IPS-15b (cell line): ENCODE measurements around the gene HSPA9.

Source experiments
- H3K27me3 ChIP-seq: one replicate; pipeline ENCODE4 v1.6.1; 2013; ENCODE audit warnings: low read length; ENCODE audit not compliant: control insufficient read depth, insufficient read depth
- H3K36me3 ChIP-seq: one replicate; pipeline ENCODE4 v1.6.1; 2013; ENCODE audit warnings: low read length; ENCODE audit not compliant: control insufficient read depth, insufficient read depth
- H3K4me1 ChIP-seq: one replicate; pipeline ENCODE4 v1.6.1; 2013; ENCODE audit warnings: mild to moderate bottlenecking, low read length; ENCODE audit not compliant: control insufficient read depth, insufficient read depth
- H3K4me3 ChIP-seq: one replicate; pipeline ENCODE4 v1.5.1; 2013; ENCODE audit warnings: low read depth, low read length
- H3K9ac ChIP-seq: one replicate; pipeline ENCODE4 v1.6.1; 2013; ENCODE audit warnings: low read depth, mild to moderate bottlenecking, low read length
- H3K9me3 ChIP-seq: one replicate; pipeline ENCODE4 v1.6.1; 2013; ENCODE audit warnings: mild to moderate bottlenecking, low read length; ENCODE audit not compliant: control insufficient read depth, insufficient read depth

The HSPA9 gene

GRCh38 chr5:138552657-138553056, 22.5 kb downstream of the HSPA9 start:
- H3K9me3 ChIP-seq, result no peaks in the 10 kb centered on the region
- no peak overlapping the region for H3K9ac ChIP-seq
- no peaks in the 10 kb centered on the region for H3K4me1 ChIP-seq
- no peaks in the 10 kb centered on the region for H3K27me3 ChIP-seq
- H3K4me3 ChIP-seq, result no peak overlapping the region
- peaks cover 30% of the 10 kb centered on the region for H3K36me3 ChIP-seq

DNA sequence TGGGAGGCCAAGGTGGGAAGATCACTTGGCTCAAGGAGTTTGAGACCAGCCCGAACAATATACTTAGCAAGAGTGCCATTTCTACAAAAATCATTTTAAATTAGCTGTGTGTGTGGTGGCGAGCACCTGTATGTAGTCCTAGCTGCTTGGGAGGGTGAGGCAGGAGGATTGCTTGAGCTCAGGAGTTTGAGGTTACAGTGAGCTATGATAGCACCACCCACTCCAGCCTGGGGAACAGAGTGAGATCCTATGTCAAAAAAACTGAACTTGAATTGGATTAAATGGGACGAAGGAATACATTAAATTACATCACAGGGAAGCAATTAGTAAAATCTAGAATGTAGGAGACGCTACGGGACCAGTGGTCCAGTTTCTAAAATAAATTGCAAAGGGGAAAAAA, 25.8 kb downstream of the HSPA9 start:
- Histone ChIP-seq H3K27me3 (no peaks in the 10 kb centered on the region), H3K36me3 (peaks cover 1% of the 10 kb centered on the region), H3K4me3 (no peak overlapping the region), H3K4me1 (peaks cover 3% of the 10 kb centered on the region), H3K9me3 (no peaks in the 10 kb centered on the region), H3K9ac (no peak overlapping the region)

GRCh38 chr5:138545919-138546562, 29.2 kb downstream of the HSPA9 start:
- peaks cover 4% of the 10 kb centered on the region for H3K4me1 ChIP-seq
- no peaks in the 10 kb centered on the region for H3K36me3 ChIP-seq
- H3K9ac ChIP-seq, result no peak overlapping the region
- no peaks in the 10 kb centered on the region for H3K27me3 ChIP-seq
- no peaks in the 10 kb centered on the region for H3K9me3 ChIP-seq
- H3K4me3 ChIP-seq, result peak overlapping the region; percentile 24

DNA sequence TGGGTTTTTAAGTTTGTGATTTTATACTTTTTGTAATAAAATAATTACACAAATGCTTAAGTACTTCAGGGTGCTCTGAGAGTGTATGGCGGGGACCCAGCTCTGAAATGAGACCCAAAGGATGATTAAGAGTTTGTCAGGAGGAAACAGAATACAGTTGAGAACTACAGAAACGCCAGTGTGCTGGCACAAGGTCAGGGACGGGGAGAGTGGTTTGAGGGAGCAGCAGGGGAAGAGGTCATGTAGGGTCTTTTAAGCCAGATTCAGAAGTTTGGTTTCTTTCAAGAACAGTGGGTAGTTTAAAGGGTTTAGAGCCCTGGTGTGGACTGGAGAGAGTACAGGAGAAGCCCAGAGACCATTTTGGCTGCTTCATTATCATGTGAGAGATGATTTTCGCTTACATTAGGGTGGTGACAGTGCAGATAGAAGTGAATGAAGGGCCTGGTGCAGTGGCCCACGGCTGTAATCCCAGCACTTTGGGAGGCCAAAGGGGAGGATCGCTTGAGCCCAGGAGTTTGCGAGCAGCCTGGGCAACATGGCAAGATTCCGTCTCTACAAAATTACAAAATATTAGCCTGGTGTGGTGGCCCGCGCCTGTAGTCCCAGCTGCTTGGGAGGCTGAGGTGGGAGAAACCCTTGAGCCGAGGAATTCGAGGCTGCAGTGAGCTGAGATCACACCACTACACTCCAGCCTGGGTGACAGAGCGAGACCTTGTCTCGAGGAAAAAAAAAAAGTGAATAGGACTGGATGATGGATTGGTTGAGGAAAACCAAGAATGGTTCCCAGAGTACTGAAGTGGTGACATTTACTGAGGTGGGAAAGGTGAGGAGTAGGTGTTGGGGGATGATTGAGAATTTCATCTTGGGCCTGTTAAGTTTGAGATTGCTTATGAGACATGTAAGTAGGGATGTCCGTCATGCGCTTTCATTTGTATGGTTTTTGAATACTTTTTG, 30.7 kb downstream of the HSPA9 start:
- H3K27me3 ChIP-seq, result no peaks in the 10 kb centered on the region
- H3K4me1 ChIP-seq, result peaks cover 8% of the 10 kb centered on the region
- H3K9ac ChIP-seq, result peak overlapping the region; percentile 90
- H3K36me3 ChIP-seq, result peaks cover under 1% of the 10 kb centered on the region
- peak overlapping the region; percentile 78 for H3K4me3 ChIP-seq
- H3K9me3 ChIP-seq, result no peaks in the 10 kb centered on the region

DNA sequence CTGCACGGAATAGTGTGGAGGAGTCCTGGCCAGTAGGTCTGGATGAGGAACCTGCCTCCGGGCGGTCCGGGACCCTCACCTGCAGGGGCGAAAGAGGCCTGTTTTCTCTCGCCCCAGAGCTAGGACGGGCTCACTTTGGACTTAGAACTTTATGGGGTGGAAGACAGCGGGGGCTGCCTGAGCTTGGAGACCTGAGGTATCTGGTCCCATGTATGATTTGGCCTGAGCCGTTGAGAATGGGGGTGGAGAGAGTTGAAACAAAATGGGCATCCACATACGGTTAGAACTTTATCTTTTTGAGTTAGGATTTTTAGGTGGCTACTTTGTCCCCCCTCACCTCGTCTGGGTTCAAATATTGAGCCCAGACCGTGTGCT, 31.5 kb downstream of the HSPA9 start:
- Histone ChIP-seq H3K4me3 (peak overlapping the region; percentile 78), H3K9ac (peak overlapping the region; percentile 90), H3K36me3 (peaks cover 3% of the 10 kb centered on the region), H3K27me3 (no peaks in the 10 kb centered on the region), H3K9me3 (no peaks in the 10 kb centered on the region), H3K4me1 (peaks cover 8% of the 10 kb centered on the region)

DNA sequence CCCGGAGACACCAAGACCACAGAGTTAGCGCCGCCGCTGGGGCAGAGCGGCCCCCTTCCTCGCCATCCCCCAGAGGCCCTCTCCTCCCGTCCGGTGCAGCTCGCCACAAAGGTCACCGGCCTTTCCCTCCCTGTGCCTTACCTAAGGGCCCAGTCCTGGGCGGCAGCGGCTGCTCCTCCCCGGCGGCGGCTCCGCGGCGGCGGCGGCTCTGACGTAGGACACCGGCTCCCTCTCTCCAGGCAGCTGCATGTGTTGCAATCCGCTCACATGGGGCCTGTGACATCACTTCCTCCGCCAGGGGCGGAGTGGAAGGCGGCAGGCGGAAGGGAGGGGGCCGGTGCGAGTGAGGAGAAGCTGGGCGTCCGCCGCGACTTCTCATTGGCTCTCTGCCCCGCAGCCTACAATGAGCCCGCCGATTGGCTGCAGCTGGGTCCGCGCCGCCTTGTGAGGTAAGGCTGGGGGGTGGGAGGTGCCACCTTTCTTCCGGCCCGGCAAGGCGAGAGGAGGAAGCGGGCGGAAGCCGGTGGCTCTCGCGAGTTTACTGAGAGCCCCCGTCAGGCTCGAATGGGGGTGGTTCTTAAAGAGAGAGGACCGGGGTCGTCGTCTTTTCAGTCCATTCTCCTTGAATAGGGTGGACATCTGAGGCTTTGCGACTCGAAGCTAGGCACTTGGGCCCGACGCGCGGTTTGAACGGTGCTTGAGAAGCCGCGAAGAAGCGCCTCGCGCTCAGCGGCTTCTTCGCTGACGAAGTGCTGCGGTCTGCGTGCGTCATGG, 32.1 kb downstream of the HSPA9 start, which contains the start of gene ETF1:
ETF1 (minus strand) TSS at position 281 of the 774 bp plus-strand sequence. CDS start 318 bp downstream, outside the sequence.
- no peaks in the 10 kb centered on the region for H3K27me3 ChIP-seq
- peak within 1 kb of the TSS; percentile 96 for H3K9ac ChIP-seq
- H3K9me3 ChIP-seq, result no peaks in the 10 kb centered on the region
- peaks cover 8% of the 10 kb centered on the region for H3K4me1 ChIP-seq
- peaks cover 3% of the 10 kb centered on the region for H3K36me3 ChIP-seq
- peak within 1 kb of the TSS; percentile 78 for H3K4me3 ChIP-seq

DNA sequence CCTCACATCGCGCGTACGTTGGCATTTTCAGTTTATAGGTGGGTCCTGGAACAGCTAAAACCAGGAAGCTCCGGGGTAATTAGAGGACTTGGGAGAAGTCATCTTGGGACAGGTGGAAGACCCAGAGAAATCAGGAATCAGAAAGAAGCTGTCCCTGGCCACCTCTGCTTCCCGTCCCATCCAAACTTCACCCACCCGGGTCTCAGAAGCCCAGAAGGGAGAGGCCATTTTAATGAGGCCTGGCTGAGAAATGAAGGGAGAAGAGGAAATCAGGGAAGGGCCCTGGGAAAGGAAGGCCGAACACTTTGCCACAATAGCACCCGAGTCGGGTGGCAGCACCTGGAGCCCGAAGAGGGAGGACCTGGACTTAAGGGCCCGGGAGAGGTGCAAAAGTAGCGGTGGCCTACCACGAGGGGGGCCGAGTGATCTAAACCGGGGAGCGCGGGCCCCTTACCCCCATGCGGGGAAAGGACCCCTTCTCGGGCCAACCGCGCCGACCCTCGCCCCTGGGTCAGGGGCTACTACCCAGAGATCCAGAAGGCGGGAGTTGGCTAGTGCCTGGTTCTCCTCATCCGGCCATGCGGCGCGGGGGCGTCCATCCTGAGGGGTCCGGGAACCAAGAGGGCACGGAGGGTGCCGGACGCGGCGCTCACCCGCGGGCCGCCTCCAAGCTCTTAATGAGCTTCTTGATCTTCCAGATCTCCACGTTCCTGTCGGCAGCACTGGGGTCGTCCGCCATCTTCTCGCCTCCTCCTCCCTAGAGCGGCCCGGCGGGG, 32.8 kb downstream of the HSPA9 start:
- Histone ChIP-seq H3K36me3 (peaks cover 3% of the 10 kb centered on the region), H3K9ac (peak overlapping the region; percentile 96), H3K27me3 (no peaks in the 10 kb centered on the region), H3K4me3 (peak overlapping the region; percentile 75), H3K4me1 (peaks cover 8% of the 10 kb centered on the region), H3K9me3 (no peaks in the 10 kb centered on the region)

- no peaks in the 10 kb centered on the region for H3K9me3 ChIP-seq
- H3K27me3 ChIP-seq, result no peaks in the 10 kb centered on the region
- peaks cover 8% of the 10 kb centered on the region for H3K4me1 ChIP-seq
- peaks cover 3% of the 10 kb centered on the region for H3K36me3 ChIP-seq
- H3K4me3 ChIP-seq, result peak overlapping the region; percentile 75
- H3K9ac ChIP-seq, result peak overlapping the region; percentile 96
These were observed 33.6 kb downstream of the HSPA9 start for GRCh38 chr5:138541511-138542179.

- Histone ChIP-seq H3K9ac (no peak overlapping the region), H3K9me3 (no peaks in the 10 kb centered on the region), H3K27me3 (no peaks in the 10 kb centered on the region), H3K4me3 (no peak overlapping the region), H3K36me3 (peaks cover 3% of the 10 kb centered on the region), H3K4me1 (peaks cover 5% of the 10 kb centered on the region)
These were observed 35.4 kb downstream of the HSPA9 start for GRCh38 chr5:138539791-138540190.

DNA sequence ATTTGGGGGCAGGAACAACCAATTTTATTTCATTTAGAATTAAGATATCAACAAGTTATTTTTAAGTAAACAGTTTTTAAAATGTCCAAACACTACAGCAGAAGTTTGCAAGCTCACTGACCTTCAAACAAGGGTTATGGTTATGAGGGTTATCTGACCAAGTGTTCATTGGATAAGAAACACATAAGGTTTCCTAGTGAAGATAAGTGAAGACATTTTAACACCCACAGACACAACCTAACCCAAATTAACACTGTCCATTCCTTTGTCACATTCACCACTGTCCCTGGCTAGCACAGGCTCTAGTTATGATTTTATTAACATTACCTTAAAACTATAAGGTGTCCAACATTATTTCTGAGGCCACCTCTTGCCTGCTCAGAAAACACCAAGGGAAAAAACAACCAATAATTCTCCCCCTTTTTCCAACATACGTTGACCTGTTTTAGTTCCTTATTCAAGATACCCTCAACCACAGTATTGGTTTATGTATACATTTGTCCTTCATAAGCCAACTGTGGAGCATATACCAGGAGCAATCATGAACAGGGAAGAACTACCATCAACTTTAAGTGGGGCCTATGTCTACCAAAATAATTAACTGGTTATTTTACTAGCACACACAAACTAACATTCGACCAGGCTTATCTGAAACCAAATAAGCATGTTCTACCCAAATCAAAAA, 36.1 kb downstream of the HSPA9 start:
- no peak overlapping the region for H3K4me3 ChIP-seq
- H3K36me3 ChIP-seq, result peaks cover 3% of the 10 kb centered on the region

More for the DNA sequence above, 36.1 kb downstream of the HSPA9 start:
- Histone ChIP-seq H3K9ac (no peak overlapping the region), H3K4me1 (peaks cover 5% of the 10 kb centered on the region), H3K27me3 (no peaks in the 10 kb centered on the region), H3K9me3 (no peaks in the 10 kb centered on the region)
